GM19467 (cell line): ENCODE data around the gene MROH8.

Experiments used
- ATAC-seq: cut with Tn5 transposase; IDR thresholded peaks from one replicate; pipeline ENCODE4 v1.9.1; 2021; ENCODE audit warnings: mild to moderate bottlenecking, moderate library complexity; ENCODE audit not compliant: unreplicated experiment

Gene MROH8

DNA sequence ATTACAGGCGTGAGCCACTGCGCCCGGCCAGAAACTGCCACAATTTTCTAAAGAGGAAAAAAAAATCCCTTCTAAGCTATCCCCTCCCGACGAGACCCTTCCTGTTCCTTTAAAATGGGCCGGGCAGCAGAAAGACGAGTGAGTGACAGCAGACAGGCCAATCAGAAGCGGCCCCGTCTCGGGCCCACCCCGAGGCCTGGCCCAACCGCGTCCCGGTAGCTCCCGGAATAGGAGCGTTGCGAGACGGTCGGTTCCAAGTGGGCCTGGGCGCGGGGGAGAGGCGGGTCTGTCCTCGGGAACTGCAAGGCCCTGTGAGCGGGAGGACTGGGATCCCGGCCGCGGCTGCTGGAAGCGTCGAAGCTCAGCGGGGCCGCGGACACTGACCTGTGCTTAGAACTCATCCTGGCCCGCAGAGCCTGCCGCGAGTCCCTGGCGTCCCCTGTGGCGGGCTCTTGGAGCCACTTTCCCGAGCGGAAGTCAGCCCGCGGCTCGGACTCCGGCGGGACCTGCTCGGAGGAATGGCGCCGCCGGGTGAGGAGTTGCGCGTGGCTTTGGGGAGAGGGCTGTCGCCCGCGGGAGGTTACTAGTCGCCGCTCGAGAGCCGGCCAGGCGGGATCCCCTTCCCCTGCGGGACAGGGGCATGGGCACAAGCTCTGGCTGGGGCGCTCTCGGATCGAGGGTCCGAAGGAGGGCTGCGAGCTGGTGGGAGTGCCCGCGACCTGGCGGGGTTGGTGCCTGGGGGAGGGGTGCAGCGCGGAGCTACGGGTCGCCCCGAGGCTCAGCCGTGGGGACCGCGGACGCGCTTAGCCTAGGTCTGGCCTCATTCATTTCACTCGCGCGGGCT lies at the start of gene MROH8, which contains the start of gene RPN2:
TSS of gene MROH8 (minus strand) at position 710 of the 844 bp plus-strand sequence.
TSS of gene RPN2 (plus strand) at position 492 of the 844 bp plus-strand sequence. CDS start at position 519, 27 bp downstream.
- peak; percentile 86 for ATAC-seq

DNA sequence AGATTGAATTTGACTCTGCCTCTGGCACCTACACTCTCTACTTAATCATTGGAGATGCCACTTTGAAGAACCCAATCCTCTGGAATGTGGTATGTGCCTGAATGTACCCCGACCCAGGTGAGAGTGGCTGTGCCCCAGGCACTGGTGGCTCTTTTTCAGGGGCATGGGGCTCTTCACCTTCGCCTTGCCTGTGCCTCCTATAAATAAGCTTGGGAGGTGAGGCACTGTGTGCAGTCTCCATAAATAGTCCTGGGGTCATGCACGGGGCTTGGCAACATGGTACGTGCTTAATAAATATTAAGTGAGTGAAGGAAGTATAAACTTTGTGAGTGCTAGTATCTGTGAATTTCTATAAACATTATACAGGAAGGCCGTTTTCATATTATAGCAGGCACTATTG lies 49.3 kb upstream of the MROH8 start:
- no peak for ATAC-seq

DNA sequence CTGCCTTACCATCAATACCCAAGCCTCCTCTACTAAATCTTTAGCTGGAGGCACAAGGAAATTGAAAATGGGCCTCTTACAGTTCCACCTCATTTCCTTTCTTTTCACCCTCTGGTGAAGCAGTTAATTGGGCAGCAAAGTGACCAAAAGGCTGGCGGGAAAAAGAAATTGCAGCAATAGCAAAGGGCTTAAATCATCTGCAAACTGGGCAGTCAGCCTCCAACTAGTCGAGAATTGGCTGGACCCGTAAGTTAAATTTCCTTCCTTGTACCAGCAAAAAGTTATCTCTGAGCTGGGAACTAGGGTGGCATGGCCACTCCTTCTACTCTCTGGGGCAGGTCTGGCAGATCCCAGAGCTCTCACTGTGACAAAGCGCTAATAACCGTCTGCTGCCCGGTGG lies 48.7 kb upstream of the MROH8 start:
- ATAC-seq: no peak

DNA sequence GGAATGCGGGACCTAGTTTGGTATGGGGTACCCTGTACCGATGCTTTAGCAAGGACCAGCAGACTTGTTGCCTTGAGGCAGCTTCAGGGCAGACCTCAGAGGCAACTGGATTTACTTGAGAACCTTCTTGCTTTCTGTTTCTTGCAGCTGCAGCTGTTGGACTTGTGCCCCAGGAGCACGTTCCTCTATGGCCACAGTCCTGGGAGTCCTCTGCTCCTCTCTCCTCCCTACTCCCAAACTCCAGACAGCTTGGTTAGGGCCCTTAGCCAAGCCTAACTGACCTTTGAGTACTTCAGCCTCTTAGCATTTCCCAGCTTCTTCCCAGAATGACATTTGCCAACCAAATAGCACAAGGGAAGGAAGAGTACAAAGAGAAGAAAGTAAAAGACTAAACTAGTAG lies 47.5 kb upstream of the MROH8 start:
- ATAC-seq: no peak

DNA sequence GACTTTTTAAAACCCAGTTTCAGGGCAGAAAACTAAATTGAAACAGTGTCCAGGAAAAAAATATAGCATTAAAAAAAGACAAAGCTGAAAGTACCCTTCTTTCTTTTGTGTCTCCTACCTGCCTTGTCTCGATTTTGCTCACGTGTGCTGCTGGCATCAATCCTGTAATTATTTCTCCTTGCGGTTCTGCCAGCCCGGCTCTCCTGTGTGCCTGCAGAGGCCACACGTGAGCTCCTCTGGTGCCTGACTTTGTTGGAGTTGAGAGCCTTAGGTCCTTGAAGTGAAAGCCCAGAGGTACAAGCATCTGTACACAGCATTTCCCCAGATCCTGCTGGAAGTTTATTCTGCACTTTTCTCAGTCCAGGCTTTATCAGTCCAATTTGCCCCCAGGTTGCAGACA lies 45.8 kb upstream of the MROH8 start:
- ATAC-seq: no peak

DNA sequence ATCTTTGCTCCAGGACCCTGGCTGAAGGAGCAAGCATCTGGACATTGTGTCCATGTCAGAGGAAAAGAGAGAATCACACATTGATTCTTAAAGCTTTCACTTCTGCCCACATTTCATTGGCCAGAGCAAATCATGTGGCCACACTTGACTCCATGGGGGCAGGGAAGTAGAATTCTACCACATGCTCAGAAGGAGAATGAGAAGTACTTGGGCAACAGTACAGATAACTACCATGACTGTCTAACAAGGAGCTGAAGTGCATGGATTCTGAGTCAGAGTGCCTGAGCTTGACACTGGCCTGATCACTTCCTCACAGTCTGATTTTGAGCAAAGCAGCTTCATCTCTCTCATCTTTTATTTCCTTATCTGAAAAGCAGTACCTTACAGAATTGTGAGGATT lies 43.7 kb upstream of the MROH8 start:
- ATAC-seq: no peak

DNA sequence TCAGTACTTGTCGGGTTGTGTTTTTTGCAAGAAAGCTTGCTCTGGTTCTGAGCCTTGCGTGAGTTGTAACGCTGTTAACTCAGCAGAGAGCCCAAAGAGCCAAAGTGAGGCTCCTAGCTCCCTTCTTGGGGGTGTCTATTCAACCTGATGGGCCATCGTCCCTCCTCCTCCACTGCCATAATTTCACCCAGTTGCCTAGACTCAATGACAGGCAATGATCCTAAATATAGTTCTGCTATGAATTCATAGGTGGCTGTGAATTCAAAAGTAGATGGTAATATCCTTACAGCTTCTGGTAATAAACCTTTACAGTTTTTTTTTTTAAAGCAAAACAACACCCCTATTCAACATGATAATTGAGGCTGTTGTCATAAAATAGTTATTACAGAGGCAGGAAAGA lies 42.7 kb upstream of the MROH8 start:
- ATAC-seq: no peak

DNA sequence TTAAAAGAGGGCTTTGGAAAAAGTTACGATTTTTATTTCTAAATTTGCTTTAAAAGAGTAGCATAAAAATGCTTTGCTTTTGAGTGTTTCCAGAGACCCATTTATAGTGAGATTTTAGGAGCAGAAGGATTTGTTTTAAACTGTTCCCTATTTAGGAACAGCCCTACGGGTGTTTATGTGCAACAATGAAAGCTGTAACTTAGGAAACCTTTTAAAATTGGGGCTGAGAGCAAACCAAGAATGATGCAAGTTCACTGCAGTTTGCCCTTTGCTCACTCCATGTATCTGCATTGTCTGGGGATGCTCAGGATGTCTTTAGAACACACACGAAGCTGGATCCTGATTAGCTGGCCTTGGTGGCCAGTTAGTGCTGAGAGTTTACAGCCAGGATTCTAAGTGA lies 41.4 kb upstream of the MROH8 start:
- no peak for ATAC-seq

DNA sequence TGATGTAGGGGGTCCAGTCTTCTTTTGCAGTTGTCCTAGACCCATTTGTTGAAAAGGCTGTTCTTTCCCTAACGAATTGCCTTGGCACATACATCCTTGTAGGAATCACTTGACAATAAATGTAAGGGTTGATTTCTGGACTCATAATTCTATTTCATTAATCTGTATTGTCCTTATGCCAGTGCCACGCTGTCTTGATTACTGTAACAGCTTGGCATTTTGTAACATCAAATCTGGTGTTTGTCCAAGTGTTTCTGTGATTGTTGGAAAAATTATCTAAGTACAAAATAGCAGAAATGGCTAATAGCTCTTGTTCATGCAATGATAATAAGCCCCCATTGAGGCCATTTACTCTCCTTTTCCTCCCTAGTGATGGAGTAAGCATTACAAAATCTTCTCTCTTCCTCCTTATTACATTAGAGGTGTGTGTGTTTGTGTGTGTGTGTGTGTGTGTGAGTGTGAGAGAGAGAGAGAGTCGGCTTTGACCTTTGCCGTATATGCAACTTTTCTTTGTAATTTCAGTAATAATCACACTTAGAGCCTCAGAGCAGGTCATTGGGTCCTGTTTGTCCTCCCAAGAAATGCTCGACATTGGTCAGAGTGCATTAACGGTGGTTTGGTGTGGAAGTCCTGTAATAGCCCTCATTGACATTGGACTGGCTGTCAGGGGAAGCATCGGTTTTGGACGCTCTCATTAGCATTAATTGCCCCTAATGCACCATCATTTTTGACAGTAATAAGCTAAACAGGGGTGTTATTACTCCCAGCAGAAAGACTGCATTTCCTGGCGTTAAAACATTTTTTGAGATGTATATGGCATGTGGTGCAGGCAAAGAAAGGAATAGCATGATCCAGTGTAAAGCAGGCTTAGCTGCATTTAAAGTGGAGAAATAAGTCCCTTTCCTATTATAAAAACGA lies 40.7 kb upstream of the MROH8 start:
- ATAC-seq: no peak

DNA sequence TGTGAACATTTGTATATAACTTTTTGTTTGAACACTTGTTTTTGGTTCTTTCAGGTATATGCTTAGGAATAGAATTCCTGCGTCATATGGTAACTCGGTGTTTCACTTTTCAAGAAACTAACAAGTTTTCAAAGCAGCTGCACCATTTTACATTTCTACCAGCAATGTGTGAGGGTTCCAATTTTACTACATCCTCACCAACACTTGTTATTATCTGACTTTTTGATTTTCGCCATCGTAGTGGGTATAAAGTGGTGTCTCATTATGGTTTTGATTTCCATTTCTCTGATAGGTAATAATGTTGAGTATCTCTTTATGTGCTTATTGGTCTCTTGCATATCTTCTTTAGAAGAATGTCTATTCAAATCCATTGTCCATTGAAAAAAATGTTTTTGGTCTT lies 39.6 kb upstream of the MROH8 start:
- no peak for ATAC-seq

DNA sequence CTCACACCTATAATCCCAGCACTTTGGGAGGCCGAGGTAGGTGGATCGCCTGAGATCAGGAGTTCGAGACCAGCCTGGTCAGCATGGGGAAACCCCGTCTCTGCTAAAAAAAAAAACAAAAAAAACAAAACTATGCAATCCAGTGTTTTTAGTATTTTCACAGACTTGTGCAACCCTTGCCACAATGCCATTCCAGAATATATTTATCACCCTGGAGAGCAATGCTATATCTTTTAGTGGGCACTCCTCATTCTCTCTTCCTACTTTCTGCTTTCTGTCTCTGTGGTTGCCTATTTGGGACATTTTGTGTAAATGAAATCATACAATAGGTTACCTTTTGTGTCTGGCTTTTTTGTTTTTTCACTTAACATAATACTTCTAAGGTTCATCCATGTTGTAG lies 39.1 kb upstream of the MROH8 start:
- ATAC-seq: no peak

DNA sequence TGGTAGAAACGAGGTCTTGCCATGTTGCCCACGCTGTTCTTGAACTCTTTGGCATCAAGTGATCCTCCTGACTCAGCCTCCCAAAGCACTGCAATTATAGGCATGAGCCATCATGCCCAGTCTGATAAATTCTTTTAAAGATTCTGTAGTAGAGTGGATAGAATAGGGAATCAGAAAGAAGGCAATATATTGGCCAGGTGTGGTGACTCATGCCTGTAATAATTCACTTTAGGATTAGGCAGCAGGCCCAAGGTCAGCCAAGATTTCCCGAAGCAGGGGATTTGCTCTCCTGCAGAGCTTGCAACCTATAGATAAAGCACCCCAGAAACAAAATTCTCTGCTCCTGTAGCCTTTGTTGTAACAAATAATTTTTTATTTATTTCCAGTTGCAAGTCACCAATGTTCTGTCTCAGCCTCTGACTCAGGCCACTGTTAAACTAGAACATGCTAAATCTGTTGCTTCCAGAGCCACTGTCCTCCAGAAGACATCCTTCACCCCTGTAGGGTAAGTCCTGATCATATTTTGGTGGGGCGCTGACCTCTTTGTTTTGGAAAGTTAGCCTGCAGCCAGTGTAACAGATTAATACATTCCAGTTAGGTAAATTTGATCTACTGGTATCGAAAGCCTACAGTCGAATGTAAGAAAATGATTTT lies 30.4 kb upstream of the MROH8 start:
- no peak for ATAC-seq

DNA sequence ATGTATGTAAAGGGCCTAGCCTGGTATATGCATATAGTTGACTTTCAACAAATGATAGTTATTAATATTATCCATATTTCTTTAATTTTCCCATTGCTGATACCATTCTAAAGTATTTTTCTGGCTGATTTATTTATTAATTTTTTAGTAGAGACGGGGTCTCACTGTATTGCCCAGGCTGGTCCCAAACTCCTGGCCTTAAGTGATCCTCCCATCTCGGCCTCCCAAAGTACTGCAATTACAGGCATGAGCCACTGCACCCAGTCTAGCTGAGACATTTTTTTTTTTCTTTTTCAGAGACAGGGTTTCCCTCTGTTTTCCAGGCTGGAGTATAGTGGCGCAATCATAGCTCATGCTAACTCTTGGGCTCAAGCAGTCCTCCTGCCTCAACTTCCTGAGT lies 29.8 kb upstream of the MROH8 start:
- no peak for ATAC-seq

DNA sequence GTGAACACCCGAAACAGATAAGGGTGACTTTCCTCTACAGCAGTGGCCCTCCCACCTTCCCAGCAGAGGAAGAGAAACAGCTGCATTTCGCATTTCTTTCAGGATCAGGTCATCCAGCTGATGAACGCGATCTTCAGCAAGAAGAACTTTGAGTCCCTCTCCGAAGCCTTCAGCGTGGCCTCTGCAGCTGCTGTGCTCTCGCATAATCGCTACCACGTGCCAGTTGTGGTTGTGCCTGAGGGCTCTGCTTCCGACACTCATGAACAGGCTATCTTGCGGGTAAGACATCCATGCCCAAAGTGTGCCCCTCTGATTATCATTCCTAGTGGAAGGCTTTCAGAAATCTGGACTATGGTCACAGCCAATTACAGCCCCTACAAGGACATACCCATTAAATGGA lies 27.8 kb upstream of the MROH8 start:
- ATAC-seq: no peak

DNA sequence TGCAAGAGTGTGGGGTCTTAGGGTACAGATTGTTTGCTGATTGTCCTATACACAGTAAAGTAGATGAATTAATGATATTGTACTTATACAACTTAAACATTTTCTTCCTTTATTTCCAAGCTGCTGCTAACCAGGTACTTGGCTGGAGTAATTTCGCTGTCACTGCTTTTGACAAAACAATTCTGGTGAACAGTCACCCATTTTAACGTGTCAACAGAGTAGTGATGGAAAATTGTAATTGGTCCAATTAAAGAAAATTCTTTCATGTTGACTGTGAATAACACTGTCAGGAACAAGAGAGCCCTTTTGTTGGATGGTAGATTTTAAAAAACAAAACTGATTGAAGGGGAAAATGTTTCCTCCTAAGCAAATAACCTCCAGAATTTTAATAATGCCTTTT lies 26.4 kb upstream of the MROH8 start:
- no peak for ATAC-seq

DNA sequence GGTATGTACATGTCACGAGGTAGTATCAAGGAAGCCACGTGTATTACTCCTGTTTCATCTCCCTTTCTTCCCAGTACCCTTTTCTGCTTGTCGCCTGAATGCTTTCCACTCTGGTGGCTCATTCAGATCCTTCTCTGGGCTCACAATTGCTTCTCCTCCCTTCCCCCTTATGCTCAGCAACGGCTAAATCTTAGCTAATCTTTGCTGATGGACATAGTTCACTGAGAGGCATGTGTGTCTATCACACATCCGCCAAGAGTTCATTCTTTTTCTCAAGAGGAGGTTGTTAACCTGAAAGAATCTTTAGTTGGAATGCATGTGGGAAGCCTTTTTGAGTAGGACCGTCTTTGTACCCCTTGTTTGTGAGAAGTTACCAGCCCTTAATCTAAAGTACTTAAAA lies 25.8 kb upstream of the MROH8 start:
- ATAC-seq: no peak

DNA sequence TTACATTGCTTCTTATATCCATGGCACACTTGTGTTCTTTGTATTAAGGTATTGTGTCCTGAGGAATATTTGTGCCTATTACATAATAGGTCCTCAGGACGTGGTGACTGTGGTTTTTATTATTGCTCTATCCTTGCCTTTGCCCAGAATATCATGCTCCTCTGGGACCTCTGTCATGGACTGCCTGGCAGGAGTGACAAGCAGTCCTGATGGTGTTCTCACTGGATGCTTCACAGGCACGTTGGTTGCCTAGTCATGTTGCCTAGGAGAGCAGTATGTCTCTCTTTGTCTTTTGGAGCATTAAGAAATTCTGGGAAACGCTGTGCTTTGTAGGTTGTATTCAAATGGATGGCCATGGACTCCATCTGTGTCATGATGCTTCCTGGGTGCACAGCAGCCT lies 24.7 kb upstream of the MROH8 start:
- ATAC-seq: no peak

DNA sequence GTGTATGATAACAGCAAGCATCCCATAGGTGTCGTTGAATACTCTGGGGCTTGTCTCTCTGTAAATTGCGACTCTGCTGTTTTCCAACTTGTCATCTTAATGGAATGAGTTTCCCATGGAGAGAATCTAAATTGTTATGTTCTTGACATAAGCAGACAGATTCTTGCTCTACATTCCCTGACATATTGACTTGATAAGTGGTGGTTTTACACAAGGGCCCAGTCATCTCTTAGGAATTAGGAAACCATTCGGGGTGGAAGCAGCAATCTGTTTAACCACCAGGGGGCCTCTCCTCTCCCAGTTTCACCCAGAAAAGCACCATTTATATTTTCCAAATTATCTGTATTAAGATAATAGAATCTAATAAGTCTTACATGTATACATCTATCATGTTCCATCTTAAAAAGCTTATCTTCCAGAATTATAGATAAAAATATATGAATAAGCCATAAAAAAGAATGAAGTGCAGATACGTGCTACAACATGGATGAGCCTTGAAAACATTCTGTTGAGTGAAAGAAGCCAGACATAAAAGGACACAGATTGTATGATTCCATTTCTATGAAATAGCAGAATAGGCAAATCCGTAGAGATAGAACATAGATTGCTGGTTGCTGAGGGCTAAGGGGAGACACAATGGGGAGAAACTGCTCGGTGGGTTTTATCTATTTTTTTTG lies 23.1 kb upstream of the MROH8 start:
- no peak for ATAC-seq

DNA sequence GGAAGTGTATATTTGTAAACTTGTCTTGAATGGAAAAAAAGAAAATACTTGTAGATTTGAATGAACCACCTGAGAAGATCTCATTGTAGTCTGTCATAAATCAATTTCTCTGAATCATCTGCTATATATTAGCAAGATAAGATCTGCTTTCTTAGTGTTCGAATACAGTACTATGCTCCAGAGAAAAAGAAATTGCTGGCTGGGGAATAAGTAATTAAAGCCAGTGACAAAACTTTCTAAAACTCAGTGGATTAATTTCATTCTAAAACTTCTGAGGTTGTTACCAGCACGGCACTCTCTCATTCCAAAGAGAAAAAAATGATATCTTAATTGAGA lies 22.4 kb upstream of the MROH8 start:
- ATAC-seq: no peak

DNA sequence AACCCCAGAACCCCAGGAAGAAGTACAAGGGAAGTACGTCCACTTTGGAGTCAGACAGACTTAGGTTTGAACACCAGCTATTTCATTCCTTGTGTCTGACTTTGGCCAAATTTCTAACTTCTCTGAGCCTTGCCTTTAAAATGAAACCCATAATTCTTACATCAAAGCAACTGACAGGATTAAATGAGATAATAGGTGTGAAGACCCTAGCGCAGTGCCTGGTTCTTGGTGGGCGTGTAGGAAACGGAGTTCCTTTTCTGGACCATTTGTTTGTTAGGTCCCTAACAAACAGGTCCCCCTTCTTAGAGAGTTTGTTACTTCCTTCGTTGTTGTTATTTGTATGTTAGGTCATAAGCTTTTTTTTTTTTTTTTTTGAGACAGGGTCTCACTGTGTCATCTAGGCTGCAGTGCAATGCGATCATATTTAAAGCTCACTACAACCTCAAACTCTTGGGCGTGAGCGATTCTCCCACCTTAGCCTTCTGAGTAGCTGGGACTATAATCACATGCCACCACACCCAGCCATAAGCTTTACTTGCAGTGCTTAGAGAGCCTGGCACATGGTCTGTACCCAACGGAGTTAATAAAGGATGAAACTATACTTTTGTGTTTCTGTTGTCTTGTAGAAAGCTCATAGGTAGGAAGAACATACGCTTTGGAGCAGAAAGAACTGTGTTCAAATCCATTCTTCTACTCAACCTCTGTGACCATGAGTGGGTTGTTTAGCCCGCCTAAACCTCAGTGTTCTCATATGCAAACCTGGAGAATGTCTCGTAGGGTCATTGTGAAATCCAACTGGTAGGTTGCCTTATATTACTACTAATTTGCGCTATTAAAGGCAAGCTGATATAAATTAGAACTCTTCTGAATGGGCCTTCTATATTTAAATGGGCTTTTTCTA lies 21.8 kb upstream of the MROH8 start:
- no peak for ATAC-seq
